ENCODE measurements around the gene CYP4A22.
"Not testable (repeated sequence)": the region's sequence is repeated elsewhere in the genome, so short reads cannot be mapped to it uniquely, and the experiment has no call there.

DNA sequence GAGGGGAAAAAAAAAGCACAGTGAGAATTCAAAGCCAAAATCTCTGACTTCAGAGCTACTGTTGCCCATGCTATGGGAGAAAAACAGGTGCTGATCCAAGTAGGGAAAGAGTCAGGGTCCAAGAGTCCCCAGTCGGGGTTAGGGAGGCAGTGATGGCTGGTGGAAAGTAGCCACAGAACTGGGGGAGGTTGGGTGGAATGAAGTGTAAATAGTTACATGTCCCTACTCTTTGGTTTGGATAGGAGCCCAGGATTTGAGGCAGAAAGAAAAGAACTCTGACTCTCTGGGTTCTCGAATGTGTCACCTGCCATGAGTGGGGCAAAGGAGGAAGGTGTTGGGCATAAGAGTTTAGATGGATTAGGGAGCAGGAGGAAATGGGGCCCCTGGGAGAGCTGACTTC lies 8.4 kb upstream of the CYP4A22 start:
- not testable (repeated sequence) for TF ChIP-seq EZH2 (IDR thresholded peaks at IDR 0.05; ENCODE audit: borderline replicate concordance, low read depth, low read length, severe bottlenecking); POLR2A (IDR thresholded peaks at IDR 0.05; ENCODE audit: low read depth, low read length); POLR2AphosphoS5 (IDR thresholded peaks at IDR 0.05; ENCODE audit: insufficient read depth, low read depth, low read length); GATA2 (IDR thresholded peaks at IDR 0.05; ENCODE audit: insufficient read depth, insufficient read length, low read depth, low read length); MYC (IDR thresholded peaks at IDR 0.05; ENCODE audit: low read depth, low read length)
- TF ChIP-seq, protein P1, sequence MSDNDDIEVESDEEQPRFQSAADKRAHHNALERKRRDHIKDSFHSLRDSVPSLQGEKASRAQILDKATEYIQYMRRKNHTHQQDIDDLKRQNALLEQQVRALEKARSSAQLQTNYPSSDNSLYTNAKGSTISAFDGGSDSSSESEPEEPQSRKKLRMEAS (IDR thresholded peaks at IDR 0.05; ENCODE audit: insufficient read depth, insufficient read length) = not testable (repeated sequence)
- TF ChIP-seq, protein P2, sequence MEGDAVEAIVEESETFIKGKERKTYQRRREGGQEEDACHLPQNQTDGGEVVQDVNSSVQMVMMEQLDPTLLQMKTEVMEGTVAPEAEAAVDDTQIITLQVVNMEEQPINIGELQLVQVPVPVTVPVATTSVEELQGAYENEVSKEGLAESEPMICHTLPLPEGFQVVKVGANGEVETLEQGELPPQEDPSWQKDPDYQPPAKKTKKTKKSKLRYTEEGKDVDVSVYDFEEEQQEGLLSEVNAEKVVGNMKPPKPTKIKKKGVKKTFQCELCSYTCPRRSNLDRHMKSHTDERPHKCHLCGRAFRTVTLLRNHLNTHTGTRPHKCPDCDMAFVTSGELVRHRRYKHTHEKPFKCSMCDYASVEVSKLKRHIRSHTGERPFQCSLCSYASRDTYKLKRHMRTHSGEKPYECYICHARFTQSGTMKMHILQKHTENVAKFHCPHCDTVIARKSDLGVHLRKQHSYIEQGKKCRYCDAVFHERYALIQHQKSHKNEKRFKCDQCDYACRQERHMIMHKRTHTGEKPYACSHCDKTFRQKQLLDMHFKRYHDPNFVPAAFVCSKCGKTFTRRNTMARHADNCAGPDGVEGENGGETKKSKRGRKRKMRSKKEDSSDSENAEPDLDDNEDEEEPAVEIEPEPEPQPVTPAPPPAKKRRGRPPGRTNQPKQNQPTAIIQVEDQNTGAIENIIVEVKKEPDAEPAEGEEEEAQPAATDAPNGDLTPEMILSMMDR (IDR thresholded peaks at IDR 0.05; ENCODE audit: extremely low read depth in 1 of 2, insufficient read depth in 1 of 2, low read depth in 1 of 2, low read length in 2 of 2) = not testable (repeated sequence)
